ENCODE data around the gene IL1RAPL2.

IL1RAPL2 gene

DNA sequence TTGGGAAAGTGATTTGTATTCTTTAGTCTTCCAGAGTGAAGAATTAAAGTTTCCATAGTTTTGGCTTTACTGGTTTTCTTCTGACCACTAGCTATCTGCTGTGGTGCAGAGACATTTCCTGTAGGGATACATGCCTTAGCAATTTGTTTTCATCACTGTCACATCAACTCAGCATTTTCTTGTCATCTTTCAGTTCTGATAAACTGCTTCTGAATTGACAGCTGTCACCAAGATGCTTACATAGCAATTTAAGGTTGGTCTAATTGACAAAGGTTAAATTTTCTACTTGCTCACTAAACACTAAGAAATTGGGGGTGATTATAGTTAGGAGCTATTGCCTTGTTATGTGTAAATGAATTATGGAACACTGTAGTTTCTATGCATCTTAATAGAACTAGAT is 422.0 kb downstream of the IL1RAPL2 start:
- CTCF ChIA-PET, result no interaction called here

GRCh38 chrX:104995546-104995945 is 429.5 kb downstream of the IL1RAPL2 start:
- ChIA-PET CTCF (no interaction called here), POLR2A (no interaction called here)
- TF ChIP-seq FOXM1 (IDR thresholded peaks at IDR 0.05; ENCODE audit: borderline replicate concordance) (no peak), ARNT (IDR thresholded peaks at IDR 0.05) (no peak), FOXK2 (IDR thresholded peaks at IDR 0.05) (no peak), ELF4 (IDR thresholded peaks at IDR 0.05) (no peak), LEF1 (IDR thresholded peaks at IDR 0.05; ENCODE audit: borderline replicate concordance) (no peak), BHLHE40 (IDR thresholded peaks at IDR 0.05; ENCODE audit: borderline replicate concordance) (no peak), NFRKB (IDR thresholded peaks at IDR 0.05) (no peak), CTBP1 (IDR thresholded peaks at IDR 0.05; ENCODE audit: borderline replicate concordance) (no peak), ZNF384 (IDR thresholded peaks at IDR 0.05) (no peak), FOXA1 (IDR thresholded peaks at IDR 0.05) (no peak), HDGF (IDR thresholded peaks at IDR 0.05; ENCODE audit: borderline replicate concordance) (no peak), SUZ12 (IDR thresholded peaks at IDR 0.05) (no peak), L3MBTL2 (conservative IDR thresholded peaks at IDR 0.05) (no peak), TARDBP (IDR thresholded peaks at IDR 0.05) (no peak)
- TF ChIP-seq, protein P1, sequence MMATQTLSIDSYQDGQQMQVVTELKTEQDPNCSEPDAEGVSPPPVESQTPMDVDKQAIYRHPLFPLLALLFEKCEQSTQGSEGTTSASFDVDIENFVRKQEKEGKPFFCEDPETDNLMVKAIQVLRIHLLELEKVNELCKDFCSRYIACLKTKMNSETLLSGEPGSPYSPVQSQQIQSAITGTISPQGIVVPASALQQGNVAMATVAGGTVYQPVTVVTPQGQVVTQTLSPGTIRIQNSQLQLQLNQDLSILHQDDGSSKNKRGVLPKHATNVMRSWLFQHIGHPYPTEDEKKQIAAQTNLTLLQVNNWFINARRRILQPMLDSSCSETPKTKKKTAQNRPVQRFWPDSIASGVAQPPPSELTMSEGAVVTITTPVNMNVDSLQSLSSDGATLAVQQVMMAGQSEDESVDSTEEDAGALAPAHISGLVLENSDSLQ (IDR thresholded peaks at IDR 0.05), result no peak
- no peak for DNase-seq (ENCODE audit: extremely low spot score)

More for the DNA sequence above, 422.0 kb downstream of the IL1RAPL2 start:
- POLR2A ChIA-PET, result no interaction called here
- DNase-seq (ENCODE audit: extremely low spot score), result no peak
- TF ChIP-seq FOXK2 (IDR thresholded peaks at IDR 0.05) (no peak), BHLHE40 (IDR thresholded peaks at IDR 0.05; ENCODE audit: borderline replicate concordance) (no peak), CTBP1 (IDR thresholded peaks at IDR 0.05; ENCODE audit: borderline replicate concordance) (no peak), ZNF384 (IDR thresholded peaks at IDR 0.05) (no peak), SP1 (IDR thresholded peaks at IDR 0.05) (no peak), HDGF (IDR thresholded peaks at IDR 0.05; ENCODE audit: borderline replicate concordance) (no peak), FOXM1 (IDR thresholded peaks at IDR 0.05; ENCODE audit: borderline replicate concordance) (no peak), LEF1 (IDR thresholded peaks at IDR 0.05; ENCODE audit: borderline replicate concordance) (no peak), L3MBTL2 (conservative IDR thresholded peaks at IDR 0.05) (no peak), SUZ12 (IDR thresholded peaks at IDR 0.05) (no peak), ARNT (IDR thresholded peaks at IDR 0.05) (no peak), FOXA1 (IDR thresholded peaks at IDR 0.05) (no peak), ELF4 (IDR thresholded peaks at IDR 0.05) (no peak), NFRKB (IDR thresholded peaks at IDR 0.05) (no peak), TARDBP (IDR thresholded peaks at IDR 0.05) (no peak)
- TF ChIP-seq, protein P1 (IDR thresholded peaks at IDR 0.05), result no peak

DNA sequence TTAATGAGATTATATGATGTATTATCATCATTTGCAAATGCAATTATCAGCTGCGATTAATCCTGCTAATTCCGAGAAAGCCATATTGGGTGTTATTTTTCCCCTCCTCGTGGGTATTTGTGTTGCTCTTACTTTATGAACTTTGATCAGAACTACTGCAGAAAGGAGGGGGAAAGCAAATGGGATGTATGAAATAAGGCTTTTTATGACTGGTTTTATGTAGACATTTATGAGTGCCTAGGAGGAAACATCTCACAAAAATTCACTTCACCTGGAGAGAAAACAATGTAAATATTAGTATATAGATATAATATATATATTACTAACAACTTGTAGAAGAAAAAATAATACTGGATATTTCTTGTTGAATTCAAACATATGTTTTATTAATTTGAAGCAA is 440.1 kb downstream of the IL1RAPL2 start:
- POLR2A ChIA-PET, result no interaction called here
- no peak for TF ChIP-seq SUZ12 (IDR thresholded peaks at IDR 0.05)
- TF ChIP-seq ARNT (IDR thresholded peaks at IDR 0.05), result no peak
- TF ChIP-seq L3MBTL2 (conservative IDR thresholded peaks at IDR 0.05), result no peak
- no peak for TF ChIP-seq ZNF384 (IDR thresholded peaks at IDR 0.05)
- TF ChIP-seq TARDBP (IDR thresholded peaks at IDR 0.05), result no peak
- TF ChIP-seq NFRKB (IDR thresholded peaks at IDR 0.05), result no peak
- no peak for TF ChIP-seq BHLHE40 (IDR thresholded peaks at IDR 0.05; ENCODE audit: borderline replicate concordance)
- no peak for TF ChIP-seq FOXK2 (IDR thresholded peaks at IDR 0.05)
- no peak for TF ChIP-seq LEF1 (IDR thresholded peaks at IDR 0.05; ENCODE audit: borderline replicate concordance)
- no peak for TF ChIP-seq CTBP1 (IDR thresholded peaks at IDR 0.05; ENCODE audit: borderline replicate concordance)
- TF ChIP-seq FOXM1 (IDR thresholded peaks at IDR 0.05; ENCODE audit: borderline replicate concordance), result no peak
- TF ChIP-seq, protein P1 (IDR thresholded peaks at IDR 0.05), result no peak
- TF ChIP-seq HDGF (IDR thresholded peaks at IDR 0.05; ENCODE audit: borderline replicate concordance), result no peak
- no peak for TF ChIP-seq FOXA1 (IDR thresholded peaks at IDR 0.05)
- TF ChIP-seq ELF4 (IDR thresholded peaks at IDR 0.05), result no peak
- TF ChIP-seq SP1 (IDR thresholded peaks at IDR 0.05), result no peak
- CTCF ChIA-PET, result no interaction called here
- DNase-seq (ENCODE audit: extremely low spot score), result no peak

DNA sequence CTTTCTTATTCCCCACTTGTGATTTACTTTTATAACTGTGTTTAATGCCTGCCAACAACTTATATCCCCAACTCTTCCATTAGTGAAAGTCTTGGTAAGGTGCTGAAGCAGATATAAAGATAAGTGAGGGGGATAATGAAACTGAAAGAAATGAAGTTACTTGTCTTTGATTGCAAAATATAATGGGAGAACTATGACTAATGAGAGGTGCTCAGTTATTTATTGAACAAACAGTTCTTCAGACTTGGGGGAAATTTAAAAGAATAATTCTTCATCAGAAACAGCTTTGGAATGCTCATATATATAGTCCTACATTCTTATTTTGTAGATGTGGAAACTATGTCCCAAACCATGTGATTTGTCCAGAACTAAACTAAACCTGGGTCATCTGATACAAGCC is 441.0 kb downstream of the IL1RAPL2 start:
- ChIA-PET POLR2A (no interaction called here), CTCF (no interaction called here)
- TF ChIP-seq NFRKB (IDR thresholded peaks at IDR 0.05) (no peak), L3MBTL2 (conservative IDR thresholded peaks at IDR 0.05) (no peak), ELF4 (IDR thresholded peaks at IDR 0.05) (no peak), LEF1 (IDR thresholded peaks at IDR 0.05; ENCODE audit: borderline replicate concordance) (no peak), BHLHE40 (IDR thresholded peaks at IDR 0.05; ENCODE audit: borderline replicate concordance) (no peak), SUZ12 (IDR thresholded peaks at IDR 0.05) (no peak), CTBP1 (IDR thresholded peaks at IDR 0.05; ENCODE audit: borderline replicate concordance) (no peak), FOXA1 (IDR thresholded peaks at IDR 0.05) (no peak), TARDBP (IDR thresholded peaks at IDR 0.05) (no peak), SP1 (IDR thresholded peaks at IDR 0.05) (no peak), FOXM1 (IDR thresholded peaks at IDR 0.05; ENCODE audit: borderline replicate concordance) (no peak), HDGF (IDR thresholded peaks at IDR 0.05; ENCODE audit: borderline replicate concordance) (no peak), ZNF384 (IDR thresholded peaks at IDR 0.05) (no peak)
- TF ChIP-seq, protein P1 (IDR thresholded peaks at IDR 0.05), result no peak
- DNase-seq (ENCODE audit: extremely low spot score), result no peak

DNA sequence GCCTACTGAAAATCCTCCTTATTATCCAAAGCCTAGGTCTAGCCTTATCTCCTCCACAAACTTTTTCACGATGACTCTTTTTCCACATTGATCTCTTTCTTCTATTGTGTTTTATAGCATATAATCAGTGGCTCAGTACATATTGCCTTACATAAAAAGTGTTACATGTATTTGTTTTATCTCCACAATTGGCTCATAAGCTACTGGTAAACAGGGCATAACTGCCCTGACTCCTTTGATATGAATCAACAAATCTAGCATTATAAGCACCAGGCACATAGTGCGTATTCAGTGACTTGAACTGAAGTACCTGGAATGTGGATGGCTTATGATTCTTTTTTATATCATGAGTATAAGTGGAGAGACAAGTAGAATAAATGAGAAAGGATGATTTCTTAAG is 447.7 kb downstream of the IL1RAPL2 start:
- ChIA-PET CTCF (no interaction called here), POLR2A (no interaction called here)
- DNase-seq (ENCODE audit: extremely low spot score), result no peak
- TF ChIP-seq, protein P1 (IDR thresholded peaks at IDR 0.05), result no peak
